Fibroblast of the aortic adventitia (primary cell): ENCODE results near the gene TTC34. TPM values are rescaled to one million over a fixed set of nuclear protein-coding genes. Genes with fewer than 3 reads are reported as not detected.
A peak's percentile ranks its signal among the peaks of the same experiment; 100 is the strongest.

Source experiments
- DNase-seq: peaks from one replicate; pipeline ENCODE4 v3.0.0-alpha.2; 2010; ENCODE audit warnings: low read depth
- H3K4me3 ChIP-seq: 2 replicates; pipeline ENCODE4 v1.5.1; 2011; ENCODE audit warnings: low read depth, mild to moderate bottlenecking, control low read depth, low read length, moderate library complexity
- total RNA-seq: library from RNA; depleted of rRNA; stranded (reverse); fragments of >200 nt; gene quantifications from 2 replicates; pipeline ENCODE4 v1.2.3, GENCODE V29; 2012; ENCODE audit warnings: low replicate concordance
- TF ChIP-seq, protein P1 (sequence below): IDR thresholded peaks from 2 replicates; pipeline ENCODE4 v1.5.1; 2011; ENCODE audit warnings: mild to moderate bottlenecking, low read length, control low read depth, inconsistent platforms; ENCODE audit not compliant: insufficient read depth

Gene TTC34
- total RNA-seq, 1 donor = 0.27 TPM

DNA sequence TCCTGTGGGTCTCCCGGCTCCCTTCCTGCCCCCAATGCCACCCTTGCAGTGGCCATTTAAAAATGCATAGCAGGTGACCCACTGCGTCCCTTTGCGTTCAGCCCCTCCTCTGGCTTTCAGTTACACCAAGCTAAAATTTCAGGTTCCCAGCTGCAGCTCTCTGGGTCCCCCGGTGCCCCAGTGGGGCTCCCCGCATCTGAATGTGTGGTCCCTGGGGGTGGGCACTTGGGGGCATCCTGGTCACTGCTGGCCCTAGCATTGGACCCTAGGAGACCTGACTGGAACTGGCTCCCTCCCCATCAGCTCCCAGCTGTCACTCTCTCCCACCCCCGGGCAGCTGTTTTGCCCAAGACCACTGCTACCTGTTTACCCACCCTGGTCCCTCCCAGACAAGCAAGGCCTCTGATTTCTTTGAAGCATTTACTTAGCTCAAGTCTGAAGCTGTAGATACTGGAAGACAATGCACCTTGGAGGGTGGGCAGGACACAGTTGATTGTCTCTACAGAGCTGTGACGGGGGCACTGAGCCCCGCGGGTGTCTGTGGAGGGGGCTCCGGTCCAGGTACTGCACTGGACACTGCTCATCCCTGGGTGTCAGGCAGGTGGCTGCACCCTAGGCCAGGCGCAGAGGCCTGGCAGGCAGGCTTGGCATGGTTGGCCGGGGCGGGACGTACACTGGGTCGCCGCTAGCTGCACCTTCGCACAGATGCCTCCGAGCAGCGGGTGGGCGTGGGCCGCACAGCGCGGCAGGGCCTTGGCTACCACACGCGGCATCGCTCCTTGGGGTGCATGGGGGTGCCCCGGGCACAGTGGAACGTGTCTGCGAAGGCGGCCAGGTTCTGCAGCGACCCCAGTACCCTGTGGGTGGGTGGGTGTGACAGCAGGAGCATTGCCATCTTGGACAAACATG, 211.0 kb downstream of the TTC34 start:
- DNase-seq = no peak
- no peak overlapping the region for H3K4me3 ChIP-seq
- TF ChIP-seq, protein P1, sequence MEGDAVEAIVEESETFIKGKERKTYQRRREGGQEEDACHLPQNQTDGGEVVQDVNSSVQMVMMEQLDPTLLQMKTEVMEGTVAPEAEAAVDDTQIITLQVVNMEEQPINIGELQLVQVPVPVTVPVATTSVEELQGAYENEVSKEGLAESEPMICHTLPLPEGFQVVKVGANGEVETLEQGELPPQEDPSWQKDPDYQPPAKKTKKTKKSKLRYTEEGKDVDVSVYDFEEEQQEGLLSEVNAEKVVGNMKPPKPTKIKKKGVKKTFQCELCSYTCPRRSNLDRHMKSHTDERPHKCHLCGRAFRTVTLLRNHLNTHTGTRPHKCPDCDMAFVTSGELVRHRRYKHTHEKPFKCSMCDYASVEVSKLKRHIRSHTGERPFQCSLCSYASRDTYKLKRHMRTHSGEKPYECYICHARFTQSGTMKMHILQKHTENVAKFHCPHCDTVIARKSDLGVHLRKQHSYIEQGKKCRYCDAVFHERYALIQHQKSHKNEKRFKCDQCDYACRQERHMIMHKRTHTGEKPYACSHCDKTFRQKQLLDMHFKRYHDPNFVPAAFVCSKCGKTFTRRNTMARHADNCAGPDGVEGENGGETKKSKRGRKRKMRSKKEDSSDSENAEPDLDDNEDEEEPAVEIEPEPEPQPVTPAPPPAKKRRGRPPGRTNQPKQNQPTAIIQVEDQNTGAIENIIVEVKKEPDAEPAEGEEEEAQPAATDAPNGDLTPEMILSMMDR = no peak

DNA sequence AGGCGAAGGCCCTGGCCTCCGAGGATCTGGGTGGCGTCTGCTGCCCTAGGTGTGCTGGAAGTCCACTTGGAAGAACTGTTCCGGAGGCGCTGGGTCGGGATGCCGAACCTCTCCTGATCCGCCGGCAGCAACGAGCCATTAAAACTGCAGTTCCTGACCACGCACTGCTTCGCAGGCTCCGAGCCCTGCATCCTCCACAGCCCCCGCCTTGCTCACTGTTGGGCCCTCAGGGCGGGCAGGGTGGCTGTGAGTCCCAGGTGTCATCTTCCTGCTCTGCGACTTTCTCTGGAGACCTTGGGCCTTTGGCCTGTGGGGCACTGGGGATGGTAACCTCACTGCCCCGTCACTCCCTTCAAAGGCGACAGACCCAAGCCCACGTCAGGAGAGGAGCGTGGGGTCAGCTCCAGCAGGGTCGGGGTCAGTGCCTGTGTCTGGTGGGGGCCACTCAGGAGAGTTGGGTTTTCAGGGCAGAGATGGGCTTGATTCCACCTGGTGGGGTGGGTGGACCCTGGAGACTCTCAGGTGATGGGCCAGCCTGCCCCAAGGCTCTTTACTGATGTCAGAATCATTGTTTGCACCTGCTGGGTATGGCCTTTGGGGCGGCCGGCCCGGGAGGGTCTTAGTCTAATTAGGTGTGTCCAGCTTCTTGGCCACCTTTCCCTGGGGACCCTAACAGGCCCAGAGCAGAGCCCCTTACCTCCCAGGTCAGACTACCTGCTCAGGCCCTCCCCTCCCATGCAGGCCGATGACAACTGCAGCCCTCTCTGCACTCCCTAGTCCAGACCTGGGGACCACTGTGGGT, 211.9 kb downstream of the TTC34 start:
- no peak overlapping the region for H3K4me3 ChIP-seq
- TF ChIP-seq, protein P1 = no peak
- no peak for DNase-seq

DNA sequence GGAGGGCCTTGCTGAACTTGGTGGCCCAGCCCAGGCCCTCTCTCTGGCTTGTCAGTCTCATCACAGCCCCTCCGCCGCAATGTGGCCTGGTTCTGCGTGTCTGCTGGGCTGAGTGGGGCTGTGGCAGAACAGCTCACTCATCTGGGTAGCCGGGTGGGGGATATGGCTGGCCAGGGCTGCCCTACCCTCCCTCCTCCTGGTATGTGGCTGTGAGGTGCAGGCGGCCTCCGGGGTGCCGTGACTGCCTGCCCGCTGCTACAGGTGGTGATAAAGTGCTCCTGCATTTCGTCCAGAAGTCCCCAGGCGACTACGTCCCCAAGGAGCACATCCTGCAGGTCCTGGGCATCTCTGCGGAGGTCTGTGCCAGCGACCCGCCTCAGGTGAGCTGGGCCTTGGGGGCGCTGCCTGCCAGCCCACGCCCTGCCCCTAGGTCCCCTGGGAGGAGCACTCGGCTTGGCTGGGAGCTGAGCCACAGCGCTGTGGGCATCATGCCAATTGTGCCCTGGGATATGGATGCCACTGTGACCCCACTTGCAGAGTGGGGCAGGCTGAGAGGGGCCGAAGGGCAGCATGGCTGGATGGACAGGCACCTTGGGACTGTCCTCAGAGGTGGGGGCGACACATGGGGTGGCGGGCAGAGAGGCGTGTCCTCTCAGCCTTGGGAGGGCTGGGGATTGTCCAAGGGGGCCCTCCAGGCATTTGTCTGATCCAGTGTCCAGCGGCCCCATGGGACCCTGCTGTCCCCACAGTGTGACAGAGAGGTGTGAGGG, 212.6 kb downstream of the TTC34 start:
- H3K4me3 ChIP-seq = no peak overlapping the region
- DNase-seq = no peak
- TF ChIP-seq, protein P1 = no peak

DNA sequence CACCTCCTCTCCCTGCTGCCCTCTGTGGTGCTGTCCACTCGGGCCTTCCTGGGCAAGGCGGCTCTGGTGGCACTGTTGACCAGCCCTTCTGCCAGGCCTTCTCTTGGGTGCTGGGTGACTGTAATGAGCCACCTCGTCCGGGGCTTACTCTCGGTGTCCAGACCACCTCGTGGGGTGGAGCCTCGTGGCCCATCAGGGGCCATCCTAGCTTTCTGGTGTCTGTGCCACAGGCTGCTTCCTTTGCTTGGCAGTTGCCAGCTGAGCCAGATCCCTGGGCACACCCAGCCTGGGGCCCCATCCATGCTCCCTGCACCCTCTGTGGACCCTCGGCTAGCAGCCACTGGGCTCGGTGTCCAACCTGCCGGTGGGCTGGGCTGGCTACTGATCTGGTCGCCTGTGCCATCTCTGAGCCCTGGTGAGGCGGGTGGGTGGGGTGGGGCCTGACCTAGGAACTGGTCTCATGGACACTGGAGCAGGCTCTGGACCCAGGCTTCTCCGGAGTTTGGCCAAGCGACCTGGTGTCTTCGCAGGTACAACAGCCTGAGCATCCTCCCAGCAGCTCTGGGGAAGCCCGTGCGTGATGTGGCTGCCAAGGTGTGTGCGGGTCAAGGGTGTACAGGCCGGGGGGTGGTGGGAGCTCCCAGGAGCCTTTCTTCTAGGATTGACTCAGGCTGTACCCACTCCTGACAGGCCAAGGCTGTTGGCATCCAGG, 213.5 kb downstream of the TTC34 start:
- TF ChIP-seq, protein P1 = no peak
- H3K4me3 ChIP-seq = peak overlapping the region; percentile 83
- DNase-seq = no peak

DNA sequence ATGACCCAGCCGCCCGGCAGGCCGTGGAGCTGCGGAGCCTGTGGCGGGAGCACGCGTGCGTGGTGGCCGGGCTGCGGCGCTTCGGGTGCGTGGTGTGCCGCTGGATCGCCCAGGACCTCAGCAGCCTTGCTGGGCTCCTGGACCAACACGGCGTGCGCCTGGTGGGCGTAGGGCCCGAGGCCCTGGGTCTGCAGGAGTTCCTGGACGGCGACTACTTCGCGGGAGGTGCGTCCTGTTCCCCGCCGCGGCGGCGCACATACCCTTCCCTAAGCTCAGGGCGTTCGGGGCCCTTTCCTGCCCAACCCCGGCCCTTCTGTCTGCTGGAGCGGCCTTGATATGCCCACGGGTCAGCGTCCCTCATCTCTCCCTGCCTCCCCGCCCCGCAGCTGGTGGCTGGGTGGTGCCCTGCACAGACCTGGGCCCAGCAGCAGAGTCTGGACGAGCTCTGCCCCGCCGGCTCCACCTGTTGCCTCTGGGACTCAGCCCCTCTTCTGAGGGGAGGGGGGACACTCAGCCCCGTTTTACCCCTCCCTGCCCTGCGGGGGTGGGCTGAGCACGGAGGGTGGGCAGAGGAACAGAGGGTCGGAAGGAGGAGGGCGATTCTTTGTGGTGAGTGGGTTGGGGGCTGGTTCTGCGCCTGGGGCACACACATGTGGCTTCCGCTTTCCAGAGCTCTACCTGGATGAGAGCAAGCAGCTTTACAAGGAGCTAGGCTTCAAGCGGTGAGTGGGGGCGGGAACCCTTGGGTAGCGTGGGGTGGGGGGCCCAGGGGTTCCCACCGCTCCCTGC, 214.2 kb downstream of the TTC34 start:
- TF ChIP-seq, protein P1 = no peak
- DNase-seq = peak; percentile 19

More for the DNA sequence above, 214.2 kb downstream of the TTC34 start:
- H3K4me3 ChIP-seq = peak overlapping the region; percentile 83
